Sigmoid colon (tissue), 4 donors: ENCODE results near the gene CDH24.

Experiments
- CTCF ChIP-seq, 4 experiments: fragments of 450-650 bp in 3 of 4; fragments of 200-600 bp in 1 of 4; IDR thresholded peaks; one replicate each; pipeline ENCODE4 v1.5.1; 2016 to 2019; ENCODE audit warnings: antibody characterized with exemption in 4 of 4, mild to moderate bottlenecking in 3 of 4, moderate library complexity in 2 of 4
- POLR2A ChIP-seq, 2 donors: fragments of 450-650 bp; IDR thresholded peaks; one replicate each; pipeline ENCODE4 v1.6.1; 2016; ENCODE audit warnings: antibody characterized with exemption in 2 of 2, mild to moderate bottlenecking in 2 of 2, moderate library complexity in 2 of 2
- POLR2AphosphoS5 ChIP-seq, 4 donors: sonication (generic); formaldehyde crosslinking; IDR thresholded peaks; one replicate each; pipeline ENCODE4 v1.6.1; 2017; ENCODE audit warnings: antibody characterized with exemption in 4 of 4

GRCh38 chr14:23045419-23046357 lies 11.6 kb downstream of the CDH24 start:
- TF ChIP-seq CTCF (IDR thresholded peaks at IDR 0.05) (no peak), POLR2AphosphoS5 (IDR thresholded peaks at IDR 0.05) (no peak), POLR2A (IDR thresholded peaks at IDR 0.05) (no peak)
